HG03135 (cell line): ENCODE measurements around the gene CUX1.

Source experiments
- ATAC-seq: cut with Tn5 transposase; IDR thresholded peaks from one replicate; pipeline ENCODE4 v1.9.1; 2021; ENCODE audit warnings: mild to moderate bottlenecking, moderate library complexity; ENCODE audit not compliant: unreplicated experiment

CUX1 gene

GRCh38 chr7:102064361-102065025 is 247.1 kb downstream of the CUX1 start:
- no peak for ATAC-seq

- ATAC-seq = no peak
These were observed 247.8 kb downstream of the CUX1 start for GRCh38 chr7:102065226-102065625.

- ATAC-seq = no peak
These were observed 249.1 kb downstream of the CUX1 start for GRCh38 chr7:102066476-102066875.

GRCh38 chr7:102068846-102069245 is 251.4 kb downstream of the CUX1 start:
- no peak for ATAC-seq

- no peak for ATAC-seq
These were observed 252.7 kb downstream of the CUX1 start for GRCh38 chr7:102069931-102070629.

GRCh38 chr7:102072003-102072402 is 254.6 kb downstream of the CUX1 start:
- ATAC-seq = no peak

GRCh38 chr7:102072636-102073209 is 255.3 kb downstream of the CUX1 start:
- no peak for ATAC-seq

- ATAC-seq = no peak
These were observed 256.8 kb downstream of the CUX1 start for GRCh38 chr7:102073931-102074880.

GRCh38 chr7:102075126-102075525 is 257.7 kb downstream of the CUX1 start:
- no peak for ATAC-seq

GRCh38 chr7:102075553-102076135 is 258.2 kb downstream of the CUX1 start:
- no peak for ATAC-seq

- no peak for ATAC-seq
These were observed 259.7 kb downstream of the CUX1 start for GRCh38 chr7:102077081-102077480.

- no peak for ATAC-seq
These were observed 262.0 kb downstream of the CUX1 start for GRCh38 chr7:102079140-102080018.

GRCh38 chr7:102080019-102080433 is 262.6 kb downstream of the CUX1 start:
- no peak for ATAC-seq

- ATAC-seq = no peak
These were observed 263.2 kb downstream of the CUX1 start for GRCh38 chr7:102080434-102081243.

- no peak for ATAC-seq
These were observed 263.8 kb downstream of the CUX1 start for GRCh38 chr7:102081244-102081627.

GRCh38 chr7:102082693-102083368 is 265.4 kb downstream of the CUX1 start:
- no peak for ATAC-seq

GRCh38 chr7:102085218-102085772 is 267.9 kb downstream of the CUX1 start:
- no peak for ATAC-seq
